Measurements from ENCODE around the gene CCDC152.
A peak's percentile ranks its signal among the peaks of the same experiment; 100 is the strongest.
"Not testable (repeated sequence)": the region's sequence is repeated elsewhere in the genome, so short reads cannot be mapped to it uniquely, and the experiment has no call there.

CCDC152 gene

GRCh38 chr5:42812620-42813019, 56.0 kb downstream of the CCDC152 start:
- no peak for DNase-seq (ENCODE audit: low spot score)

GRCh38 chr5:42813533-42813932, 56.9 kb downstream of the CCDC152 start:
- no peak for DNase-seq (ENCODE audit: low spot score)

DNA sequence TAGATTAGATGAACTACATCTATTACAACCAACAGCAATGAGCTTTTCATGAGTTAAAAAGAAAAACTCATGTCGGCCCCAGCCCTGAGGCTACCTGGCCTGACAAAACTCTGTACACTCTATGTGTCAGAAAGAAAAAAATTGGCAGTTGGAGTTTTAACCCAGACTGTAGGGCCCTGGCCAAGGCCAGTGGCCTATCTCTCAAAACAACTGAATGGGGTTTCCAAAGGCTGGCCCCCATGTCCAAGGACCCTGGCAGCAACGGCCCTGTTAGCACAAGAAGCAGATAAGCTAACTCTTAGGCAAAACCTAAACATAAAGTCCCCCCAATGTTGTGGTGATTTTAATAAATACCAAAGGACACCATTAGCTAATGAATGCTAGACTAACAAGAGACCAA, 59.9 kb downstream of the CCDC152 start:
- DNase-seq (ENCODE audit: low spot score): not testable (repeated sequence)

DNA sequence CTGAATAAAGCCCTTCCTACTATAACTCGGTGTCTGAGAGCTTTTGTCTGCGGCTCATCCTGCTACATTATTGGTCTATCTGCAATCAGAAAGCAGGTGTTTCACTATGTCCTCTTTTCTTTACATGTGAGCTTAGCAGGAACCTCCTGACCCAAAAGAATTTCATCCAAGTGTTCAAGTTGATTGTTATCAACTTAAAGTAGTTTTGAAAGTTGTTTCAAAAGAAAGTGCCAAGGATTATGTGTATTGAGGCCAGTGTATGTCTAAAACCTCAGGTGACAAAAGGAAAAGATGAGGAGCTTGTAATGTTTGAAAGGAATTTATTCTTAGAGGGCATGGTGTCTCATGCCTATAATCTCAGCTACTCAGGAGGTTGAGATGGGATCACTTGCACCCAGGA, 63.1 kb downstream of the CCDC152 start:
- DNase-seq (ENCODE audit: low spot score): no peak

- no peak for DNase-seq (ENCODE audit: low spot score)
These were observed 65.9 kb downstream of the CCDC152 start for GRCh38 chr5:42822548-42822947.

GRCh38 chr5:42824347-42824976, 67.8 kb downstream of the CCDC152 start:
- no peak for DNase-seq (ENCODE audit: low spot score)

- no peak for DNase-seq (ENCODE audit: low spot score)
These were observed 69.0 kb downstream of the CCDC152 start for GRCh38 chr5:42825422-42826148.

GRCh38 chr5:42826757-42827515, 70.3 kb downstream of the CCDC152 start:
- DNase-seq (ENCODE audit: low spot score): no peak

GRCh38 chr5:42828671-42829070, 72.1 kb downstream of the CCDC152 start:
- DNase-seq (ENCODE audit: low spot score): no peak

GRCh38 chr5:42830924-42831323, 74.3 kb downstream of the CCDC152 start:
- no peak for DNase-seq (ENCODE audit: low spot score)

DNA sequence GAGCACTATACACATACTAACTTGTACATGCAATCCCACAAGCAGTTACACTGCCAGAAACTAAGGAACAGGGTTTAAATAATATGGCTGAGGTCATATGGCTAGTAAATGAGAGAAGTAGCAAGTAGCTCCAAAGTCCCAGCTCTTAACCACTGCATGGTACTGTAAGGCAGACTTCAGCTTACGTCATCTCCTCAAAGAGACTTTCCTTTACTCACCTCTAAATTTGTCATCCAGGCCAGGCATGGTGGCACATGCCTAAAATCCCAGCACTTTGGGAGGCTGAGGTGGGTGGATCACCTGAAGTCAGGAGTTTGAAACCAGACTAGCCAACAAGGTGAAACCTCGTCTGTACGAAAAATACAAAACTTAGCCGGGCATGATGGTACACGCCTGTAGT, 75.4 kb downstream of the CCDC152 start:
- no peak for DNase-seq (ENCODE audit: low spot score)

GRCh38 chr5:42836070-42836769, 79.6 kb downstream of the CCDC152 start:
- DNase-seq (ENCODE audit: low spot score): no peak

GRCh38 chr5:42837601-42838000, 81.0 kb downstream of the CCDC152 start:
- DNase-seq (ENCODE audit: low spot score): no peak

DNA sequence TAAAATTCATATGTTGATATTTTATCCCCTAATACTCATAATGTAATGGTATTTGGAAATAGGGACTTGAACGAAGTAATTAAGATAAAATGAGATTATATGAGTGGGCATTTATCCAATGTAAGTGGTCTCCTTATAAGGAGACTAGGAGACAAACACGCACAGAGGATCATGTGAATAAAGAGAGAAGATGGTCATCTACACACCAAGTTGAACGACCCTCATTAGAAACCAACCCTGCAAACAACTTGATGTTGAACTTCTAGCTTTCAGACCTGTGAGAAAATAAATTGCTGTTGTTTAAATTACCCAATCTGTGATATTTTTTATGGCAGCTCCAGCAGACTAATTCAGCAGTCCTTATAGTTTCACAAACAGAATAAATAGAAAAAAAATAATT, 82.6 kb downstream of the CCDC152 start:
- no peak for DNase-seq (ENCODE audit: low spot score)

DNA sequence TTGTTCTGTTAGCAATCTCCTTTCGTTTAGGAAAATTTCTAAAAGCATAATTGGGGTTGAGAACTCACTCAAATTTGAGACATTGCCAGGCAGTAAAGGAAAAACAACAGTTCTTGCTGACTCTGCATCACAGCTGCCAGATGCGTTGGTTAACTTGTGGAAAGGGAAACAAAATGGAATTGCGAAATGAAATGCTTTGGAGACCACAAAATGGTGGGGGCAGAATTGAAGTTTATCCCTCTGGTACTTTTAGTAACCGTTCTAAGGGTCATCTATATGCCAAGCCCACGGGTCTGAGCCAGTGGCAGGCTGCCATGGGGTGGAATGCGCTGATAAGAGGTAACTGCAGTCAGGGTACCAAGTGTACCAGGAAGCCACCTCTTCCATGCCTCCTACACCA, 83.7 kb downstream of the CCDC152 start:
- peak; percentile 70 for DNase-seq (ENCODE audit: low spot score)

DNA sequence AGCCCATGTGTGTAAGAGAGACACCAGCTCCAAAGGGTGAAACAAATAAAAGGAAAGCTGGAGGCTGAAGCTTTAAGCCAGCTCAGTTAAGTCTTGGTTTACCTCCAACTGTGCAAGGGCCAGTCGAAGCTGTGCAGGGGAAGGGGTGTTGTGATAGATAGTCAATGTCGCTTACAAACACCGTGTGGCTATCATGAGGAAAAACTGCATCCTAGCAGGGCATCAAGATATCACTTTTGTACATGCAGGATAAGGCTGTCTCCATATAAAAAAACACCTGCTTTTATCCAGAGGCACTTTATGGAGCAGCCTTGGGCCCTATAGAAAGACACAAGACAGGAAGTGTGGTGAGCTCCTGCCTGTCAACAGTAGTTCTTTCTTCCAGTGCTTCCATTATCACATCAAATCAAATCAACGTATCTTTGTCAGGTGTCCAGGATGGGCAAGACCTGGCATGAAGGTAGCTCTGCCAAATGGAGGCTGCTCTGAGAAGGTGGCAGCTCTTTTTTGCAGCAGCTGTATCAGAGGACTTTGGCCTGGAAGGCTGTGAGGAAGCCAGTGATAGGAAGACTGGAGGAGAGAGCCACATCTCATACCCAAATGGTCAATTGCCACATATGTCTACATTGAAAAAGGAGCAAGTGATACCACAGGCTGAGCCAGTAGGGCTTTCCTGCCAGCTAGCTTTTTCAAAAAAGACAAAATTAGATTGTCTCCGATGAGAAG, 84.4 kb downstream of the CCDC152 start:
- DNase-seq (ENCODE audit: low spot score): no peak

- DNase-seq (ENCODE audit: low spot score): no peak
These were observed 86.5 kb downstream of the CCDC152 start for GRCh38 chr5:42842921-42843641.

DNA sequence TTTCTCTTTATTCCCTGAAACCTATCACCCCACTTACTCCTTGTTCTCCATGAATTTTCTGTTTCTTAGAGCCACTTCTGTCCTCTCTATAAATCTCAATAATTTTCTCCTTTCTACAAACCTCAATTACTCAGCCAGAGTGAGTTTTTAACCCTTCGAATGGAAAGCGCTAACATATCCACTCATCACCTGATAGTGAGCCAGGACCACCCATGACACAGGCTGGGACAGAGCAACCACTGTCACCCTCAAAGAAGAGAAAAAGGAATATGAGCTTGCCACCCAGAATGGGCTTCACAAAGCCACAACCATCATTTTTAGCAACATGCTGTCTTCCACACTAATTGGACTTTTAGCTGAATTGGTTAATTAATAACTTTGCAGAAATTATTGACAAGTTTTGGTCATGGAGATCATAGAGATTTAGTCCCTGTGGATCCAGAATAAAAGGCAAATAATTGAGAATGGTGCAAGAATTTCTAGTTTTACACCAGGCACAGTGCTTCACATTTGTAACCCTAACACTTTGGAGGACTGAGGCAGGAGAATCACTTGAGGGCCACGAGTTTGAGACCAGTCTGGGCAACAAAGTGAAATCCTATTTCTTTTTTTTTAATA, 87.2 kb downstream of the CCDC152 start:
- no peak for DNase-seq (ENCODE audit: low spot score)

DNA sequence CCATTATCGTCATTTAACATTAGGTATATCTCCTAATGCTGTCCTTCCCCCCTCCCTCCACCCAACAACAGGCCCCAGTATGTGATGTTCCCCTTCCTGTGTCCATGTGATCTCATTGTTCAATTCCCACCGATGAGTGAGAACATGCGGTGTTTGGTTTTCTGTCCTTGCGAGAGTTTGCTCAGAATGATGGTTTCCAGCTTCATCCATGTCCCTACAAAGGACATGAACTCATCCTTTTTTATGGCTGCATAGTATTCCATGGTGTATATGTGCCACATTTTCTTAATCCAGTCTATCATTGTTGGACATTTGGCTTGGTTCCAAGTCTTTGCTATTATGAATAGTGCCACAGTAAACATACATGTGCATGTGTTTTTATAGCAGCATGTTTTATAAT, 87.8 kb downstream of the CCDC152 start:
- not testable (repeated sequence) for DNase-seq (ENCODE audit: low spot score)

DNA sequence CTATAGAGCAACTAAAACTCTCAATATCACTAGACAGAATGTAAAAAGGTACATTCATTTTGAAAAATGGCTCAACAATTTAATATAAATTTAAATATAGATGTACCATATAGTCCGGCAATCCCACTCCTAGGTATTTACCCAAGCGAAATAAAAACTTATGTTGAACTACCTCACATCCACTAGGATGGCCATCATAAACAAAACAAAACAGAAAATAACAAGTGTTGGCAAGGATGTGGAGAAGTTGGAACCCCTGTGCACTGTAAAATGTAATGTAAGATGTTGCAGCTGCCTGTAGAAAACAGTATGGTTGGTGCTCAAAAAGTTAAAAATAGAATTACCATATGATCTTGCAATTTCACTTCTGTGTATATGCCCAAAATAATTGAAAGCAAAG, 91.9 kb downstream of the CCDC152 start:
- DNase-seq (ENCODE audit: low spot score): no peak

DNA sequence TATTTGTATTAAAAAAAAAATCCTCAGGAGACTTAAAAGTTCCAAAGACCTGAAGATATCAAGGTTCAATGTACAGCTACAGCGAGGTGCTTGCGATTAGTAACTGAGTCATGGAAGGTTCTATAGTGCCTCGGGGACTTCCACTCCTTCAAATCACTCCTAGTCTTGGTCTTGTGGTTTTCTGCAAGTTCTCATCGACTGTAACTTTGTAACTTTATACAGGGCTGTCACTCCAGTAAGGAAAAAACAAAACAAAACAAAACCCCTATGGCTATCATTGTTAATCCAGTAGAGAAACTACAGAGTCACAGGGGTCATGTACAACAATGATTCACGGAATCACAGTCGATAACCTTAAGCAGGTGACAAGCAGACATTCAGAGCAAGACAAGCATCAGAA, 94.9 kb downstream of the CCDC152 start:
- no peak for DNase-seq (ENCODE audit: low spot score)

All from GM03348 (cell line).